Spleen (tissue), 11 donors: ENCODE measurements around the gene TDP2. TPM values are rescaled to one million over a fixed set of nuclear protein-coding genes. Genes with fewer than 3 reads are reported as not detected.
"Not testable (repeated sequence)": the region's sequence is repeated elsewhere in the genome, so short reads cannot be mapped to it uniquely, and the experiment has no call there.

Experiments used
- DNase-seq: peaks from one replicate; pipeline ENCODE4 v3.0.0-alpha.2; 2020
- H3K27ac ChIP-seq, 8 donors: fragments of 200-600 bp; sonication (generic) in 7 of 8; 1 replicate in 4 of 8; 2 replicates in 4 of 8; pipeline versions ENCODE4 v1.5.0 to v1.8.0; 2016 to 2021; ENCODE audit warnings: inconsistent platforms in 4 of 8, mild to moderate bottlenecking in 4 of 8, moderate library complexity in 1 of 8
- H3K27me3 ChIP-seq, 7 donors: fragments of 200-600 bp; sonication (generic) in 6 of 7; replicated peaks in 1 of 7; 1 replicate in 4 of 7; 2 replicates in 3 of 7; pipeline versions ENCODE4 v1.5.0 to v1.8.0; 2016 to 2021; ENCODE audit warnings: inconsistent platforms in 3 of 7, mild to moderate bottlenecking in 1 of 7
- H3K36me3 ChIP-seq, 6 donors: fragments of 200-600 bp; sonication (generic) in 5 of 6; 1 replicate in 4 of 6; 2 replicates in 2 of 6; pipeline versions ENCODE4 v1.5.0 to v1.8.0; 2016 to 2021; ENCODE audit warnings: inconsistent platforms in 2 of 6
- H3K4me1 ChIP-seq, 6 donors: fragments of 200-600 bp; sonication (generic) in 5 of 6; 1 replicate in 3 of 6; 2 replicates in 3 of 6; pipeline versions ENCODE4 v1.5.0 to v1.8.0; 2016 to 2021; ENCODE audit warnings: inconsistent platforms in 3 of 6
- H3K4me3 ChIP-seq, 8 donors: fragments of 200-600 bp; sonication (generic) in 7 of 8; 1 replicate in 4 of 8; 2 replicates in 4 of 8; pipeline versions ENCODE4 v1.5.0 to v1.8.0; 2016 to 2021; ENCODE audit warnings: inconsistent platforms in 4 of 8, mild to moderate bottlenecking in 4 of 8, moderate library complexity in 2 of 8
- H3K9me3 ChIP-seq, 8 donors: fragments of 200-600 bp; sonication (generic) in 7 of 8; 1 replicate in 4 of 8; 2 replicates in 4 of 8; pipeline versions ENCODE4 v1.5.0 to v1.8.0; 2016 to 2021; ENCODE audit warnings: inconsistent platforms in 4 of 8
- CTCF ChIP-seq, 11 experiments: fragments of 200-600 bp in 7 of 11; fragments of 450-650 bp in 4 of 11; sonication (generic) in 4 of 11; IDR thresholded peaks in 8 of 11; conservative IDR thresholded peaks in 3 of 11; 1 replicate in 7 of 11; 2 replicates in 4 of 11; pipeline versions ENCODE4 v1.4.0 to v1.8.0; 2016 to 2021; ENCODE audit warnings: antibody characterized with exemption in 11 of 11, inconsistent platforms in 4 of 11, mild to moderate bottlenecking in 1 of 11
- POLR2A ChIP-seq, 3 donors: fragments of 450-650 bp; IDR thresholded peaks; one replicate each; pipeline ENCODE4 v1.5.1; 2017; ENCODE audit warnings: antibody characterized with exemption in 3 of 3, mild to moderate bottlenecking in 1 of 3
- POLR2AphosphoS5 ChIP-seq, 3 donors: sonication (generic); formaldehyde crosslinking; IDR thresholded peaks; one replicate each; pipeline ENCODE4 v1.5.1; 2017; ENCODE audit warnings: antibody characterized with exemption in 3 of 3
- WGBS, 5 donors: extraction: QIAGEN DNeasy Blood & Tissue Kit in 3 of 5; methylation state at CpG; one replicate each; pipeline versions ENCODE4 v1.1.5 to v1.1.7; 2013 to 2018; 5-methylcytosine and 5-hydroxymethylcytosine counted together
- intact Hi-C: fragments of 100-400 bp; cut with DNase I; formaldehyde crosslinking; loops from one replicate; pipeline ENCODE4 v1.15.0; 2023; ENCODE audit warnings: low total_unique reads
- polyA plus RNA-seq, 3 donors: library from polyadenylated mRNA; stranded (reverse); fragments of 200-250 nt; gene quantifications; one replicate each; pipeline ENCODE4 v1.2.1, GENCODE V29; 2013
- total RNA-seq, 7 donors: library from RNA; depleted of rRNA in 3 of 7; stranded (reverse); fragments of >200 nt in 3 of 7; fragmentation: NEBNext Ultra II Directional in 4 of 7; extraction: Animal tissue kit (Norgen Biotek cat#: 25700) in 4 of 7; gene quantifications; one replicate each; pipeline versions ENCODE4 v1.1.0 to v1.2.1, GENCODE V29; 2016 to 2021
- donor health status: healthy with polysubstance abuse.
- donor health status: DM: no; HTN: no; CAD: no; lungs with moderate emphysema.
- donor health status: DM: no; HTN: no; CAD: no.
- donor health status: Bipolar disorder and iron deficiency.
- donor health status: healthy.
- donor health status: DM: no; HTN: no; CAD: no.
- donor health status: DM: yes; HTN: yes; CAD: no.

The TDP2 gene
- total and polyA plus RNA-seq, 10 donors, result 36.0 to 61.7 (median 44.9) TPM

DNA sequence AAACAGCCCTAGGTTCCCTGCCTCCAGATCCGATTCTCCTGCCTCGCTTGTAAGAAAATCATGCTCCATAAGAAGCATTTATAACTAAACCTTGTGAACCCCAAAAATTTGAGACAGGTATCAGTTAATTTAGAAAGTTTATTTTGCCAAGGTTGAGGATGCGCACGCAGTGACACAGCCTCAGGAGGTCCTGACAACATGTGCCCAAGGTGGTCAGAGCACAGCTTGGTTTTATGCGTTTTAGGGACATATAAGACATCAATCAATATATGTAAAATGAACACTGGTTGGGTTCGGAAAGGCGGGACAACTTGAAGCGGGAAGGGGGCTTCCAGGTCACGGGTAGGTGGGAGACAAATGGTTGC lies 2.3 kb upstream of the TDP2 start:
- Histone ChIP-seq H3K4me1 (peaks cover 20 to 46% (median 39%) of the 10 kb centered on the region in 6 donors), H3K9me3 (peaks cover 0 to 46% (median 32%) of the 10 kb centered on the region in 8 donors), H3K27ac (no peak overlapping the region), H3K27me3 (no peaks in the 10 kb centered on the region), H3K36me3 (peaks cover 0 to 12% (median under 1%) of the 10 kb centered on the region in 6 donors), H3K4me3 (peak overlapping the region in 1 of 8 donors; percentile 15)
- 92 to 97% (median 95%) methylated on average over 9 of the region's 9 CpGs for WGBS, 5 donors
- no peak for DNase-seq
- intact Hi-C loops, result no loop called here
- no peak for TF ChIP-seq CTCF (IDR thresholded peaks at IDR 0.05 in 8 of 11, conservative IDR thresholded peaks at IDR 0.05 in 3 of 11)
- TF ChIP-seq POLR2A (IDR thresholded peaks at IDR 0.05), result no peak
- no peak for TF ChIP-seq POLR2AphosphoS5 (IDR thresholded peaks at IDR 0.05)

DNA sequence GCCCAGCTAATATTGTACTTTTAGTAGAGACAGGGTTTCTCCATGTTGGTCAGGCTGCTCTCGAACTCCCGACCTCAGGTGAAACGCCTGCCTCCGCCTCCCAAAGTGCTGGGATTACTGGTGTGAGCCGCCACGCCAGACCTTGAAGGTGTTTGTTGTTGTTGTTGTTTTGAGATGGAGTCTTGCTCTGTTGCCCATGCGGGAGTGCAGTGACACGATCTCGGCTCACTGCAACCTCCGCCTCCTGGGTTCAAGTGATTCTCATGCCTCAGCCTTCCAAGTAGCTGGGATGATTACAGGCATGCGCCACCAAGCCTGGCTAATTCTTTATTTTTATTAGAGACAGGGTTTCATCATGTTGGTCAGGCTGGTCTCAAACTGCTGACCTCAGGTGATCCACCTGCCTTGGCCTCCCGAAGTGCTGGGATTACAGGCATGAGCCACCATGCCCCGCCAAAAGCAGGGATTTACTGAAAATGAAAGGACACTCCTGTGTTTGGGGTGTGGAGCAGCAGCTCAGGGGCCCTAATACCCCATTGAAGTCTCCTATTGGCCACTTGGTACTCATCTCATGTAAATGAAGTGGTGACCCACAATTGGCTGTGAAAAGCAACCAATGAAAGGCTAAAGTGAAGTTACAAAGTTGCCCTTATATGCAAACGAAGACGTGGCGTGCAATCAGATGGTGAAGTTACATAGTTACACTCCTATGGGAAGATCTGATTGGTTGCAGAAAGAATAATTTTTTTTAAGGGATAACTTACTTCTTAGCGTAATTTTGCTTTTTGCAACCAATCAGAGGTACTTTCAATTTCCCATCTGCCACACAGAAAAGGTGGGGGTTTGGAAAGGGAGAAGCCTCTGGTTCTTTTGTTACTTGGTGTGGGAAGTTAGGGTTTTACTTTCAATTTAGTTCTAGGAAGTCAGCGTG lies 1.6 kb upstream of the TDP2 start:
- 91 to 97% (median 96%) methylated on average over 18 of the region's 18 CpGs for WGBS, 5 donors
- DNase-seq, intact Hi-C loops, H3K27me3 ChIP-seq: not testable (repeated sequence)
- Histone ChIP-seq H3K9me3 (peaks cover 0 to 40% (median 26%) of the 10 kb centered on the region in 8 donors), H3K4me3 (peak overlapping the region in 4 of 8 donors; percentile 71 to 93 (median 88)), H3K36me3 (peaks cover 0 to 17% (median 6%) of the 10 kb centered on the region in 6 donors), H3K27ac (peak overlapping the region in 4 of 8 donors; percentile 93 to 95 (median 94)), H3K4me1 (peaks cover 23 to 52% (median 44%) of the 10 kb centered on the region in 6 donors)

GRCh38 chr6:24667378-24667803 lies 692 bp upstream of the TDP2 start:
- Histone ChIP-seq H3K36me3 (peaks cover 0 to 27% (median 15%) of the 10 kb centered on the region in 6 donors), H3K27ac (peak overlapping the region; percentile 88 to 95 (median 93)), H3K9me3 (peaks cover 0 to 30% (median 18%) of the 10 kb centered on the region in 8 donors), H3K4me3 (peak overlapping the region; percentile 66 to 99 (median 88)), H3K4me1 (peaks cover 23 to 62% (median 46%) of the 10 kb centered on the region in 6 donors), H3K27me3 (no peaks in the 10 kb centered on the region)
- 2 to 3% (median 2%) methylated on average over 9 of the region's 9 CpGs for WGBS, 5 donors
- no peak for DNase-seq
- intact Hi-C loops, result no loop called here
- TF ChIP-seq CTCF (IDR thresholded peaks at IDR 0.05 in 8 of 11, conservative IDR thresholded peaks at IDR 0.05 in 3 of 11), result no peak
- no peak for TF ChIP-seq POLR2A (IDR thresholded peaks at IDR 0.05)

DNA sequence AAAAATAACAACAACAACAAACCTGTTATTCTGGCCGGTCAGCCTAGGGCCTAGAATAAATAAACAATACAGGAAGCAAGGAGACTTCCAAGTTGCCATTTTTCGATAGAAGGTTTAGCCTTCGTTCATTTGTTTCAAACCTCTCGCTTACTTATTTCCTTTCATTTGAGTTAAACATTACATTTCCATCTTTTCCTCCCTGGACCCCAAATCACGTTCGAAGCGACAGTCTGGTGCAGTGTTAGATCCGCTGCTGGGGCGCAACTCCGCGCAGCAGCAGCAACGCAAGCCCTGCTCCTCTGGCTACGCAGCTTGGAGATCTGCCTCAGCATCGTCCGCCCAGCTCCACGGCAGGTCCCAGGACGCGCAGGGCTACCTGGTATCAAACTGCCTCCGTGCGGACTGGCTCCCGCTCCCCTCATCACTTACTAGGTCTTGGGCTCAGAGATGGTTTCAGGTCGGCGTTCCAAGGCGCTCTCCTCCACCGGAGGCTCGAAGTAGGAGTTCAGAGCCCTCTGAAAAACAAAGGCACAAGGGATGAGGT lies 530 bp downstream of the TDP2 start:
- no peaks in the 10 kb centered on the region for H3K27me3 ChIP-seq
- peak; percentile 90 for DNase-seq
- peaks cover 23 to 62% (median 46%) of the 10 kb centered on the region in 6 donors for H3K4me1 ChIP-seq
- TF ChIP-seq POLR2A (IDR thresholded peaks at IDR 0.05) (no peak), CTCF (IDR thresholded peaks at IDR 0.05 in 8 of 11, conservative IDR thresholded peaks at IDR 0.05 in 3 of 11) (no peak), POLR2AphosphoS5 (IDR thresholded peaks at IDR 0.05) (no peak)
- WGBS, 5 donors, result 0 to 1% (median 0%) methylated on average over 24 to 26 of the region's 26 CpGs
- peaks cover 0 to 18% (median 12%) of the 10 kb centered on the region in 8 donors for H3K9me3 ChIP-seq
- intact Hi-C loops, result no loop called here
- peaks cover 0 to 38% (median 19%) of the 10 kb centered on the region in 6 donors for H3K36me3 ChIP-seq
- peak overlapping the region; percentile 66 to 99 (median 88) for H3K4me3 ChIP-seq
- peak overlapping the region; percentile 88 to 95 (median 93) for H3K27ac ChIP-seq
